ENCODE data around the gene NEDD1.

GRCh38 chr12:96986883-96987523 lies 79.9 kb downstream of the NEDD1 start:
- TF ChIP-seq CTCF (IDR thresholded peaks at IDR 0.05; ENCODE audit: low read length) = peak; percentile 32
- no peak for TF ChIP-seq EZH2 (IDR thresholded peaks at IDR 0.05; ENCODE audit: borderline replicate concordance, low read length)

Measured in OCI-LY1 (cell line).